ENCODE data around the gene PARP8. TPM values are rescaled to one million over a fixed set of nuclear protein-coding genes. Genes with fewer than 3 reads are reported as not detected.

PARP8 gene
- total RNA-seq, 2 experiments from 2014 or later = 36.8 to 39.2 TPM

- POLR2A ChIA-PET = interaction anchor here (1.7 kb wide), 1 partner anchor 15 kb away, joined by 3 read pairs; no protein-coding TSS in a partner anchor
- H3K9me3 ChIP-seq (ENCODE audit: low read length) = no peaks in the 10 kb centered on the region; the same call in 1 of the 2 replicates
- peaks cover 24% of the 10 kb centered on the region; the same call in 1 of the 2 replicates for H3K79me2 ChIP-seq (ENCODE audit: insufficient read depth, low read depth, low read length)
- intact Hi-C loops (cut with micrococcal nuclease; ENCODE audit: unreplicated experiment) = no loop called here
- peaks cover 17% of the 10 kb centered on the region for H3K4me1 ChIP-seq (ENCODE audit: insufficient read depth, low read length, poor library complexity, severe bottlenecking)
- no peak for DNase-seq (ENCODE audit: low spot score)
- no peaks in the 10 kb centered on the region for H3K9me2 ChIP-seq (ENCODE audit: insufficient read depth, low read length)
- no TSS peak for BruUV-seq (replicated peaks)
- H4K20me1 ChIP-seq (ENCODE audit: insufficient read depth, low read length) = no peaks in the 10 kb centered on the region
- CTCF ChIA-PET (ENCODE audit: unreplicated experiment) = no interaction called here
- no peak overlapping the region for H2AFZ ChIP-seq (ENCODE audit: low read length)
- no peak overlapping the region for H3K27ac ChIP-seq (ENCODE audit: low read depth, low read length, poor library complexity, severe bottlenecking)
- peaks cover 9% of the 10 kb centered on the region; the same call in 1 of the 2 replicates for H3K36me3 ChIP-seq (ENCODE audit: insufficient read depth, low read length)
- no peak for TF ChIP-seq EZH2phosphoT487 (IDR thresholded peaks at IDR 0.05; ENCODE audit: borderline replicate concordance, low read depth, low read length)
- TF ChIP-seq, protein P1, sequence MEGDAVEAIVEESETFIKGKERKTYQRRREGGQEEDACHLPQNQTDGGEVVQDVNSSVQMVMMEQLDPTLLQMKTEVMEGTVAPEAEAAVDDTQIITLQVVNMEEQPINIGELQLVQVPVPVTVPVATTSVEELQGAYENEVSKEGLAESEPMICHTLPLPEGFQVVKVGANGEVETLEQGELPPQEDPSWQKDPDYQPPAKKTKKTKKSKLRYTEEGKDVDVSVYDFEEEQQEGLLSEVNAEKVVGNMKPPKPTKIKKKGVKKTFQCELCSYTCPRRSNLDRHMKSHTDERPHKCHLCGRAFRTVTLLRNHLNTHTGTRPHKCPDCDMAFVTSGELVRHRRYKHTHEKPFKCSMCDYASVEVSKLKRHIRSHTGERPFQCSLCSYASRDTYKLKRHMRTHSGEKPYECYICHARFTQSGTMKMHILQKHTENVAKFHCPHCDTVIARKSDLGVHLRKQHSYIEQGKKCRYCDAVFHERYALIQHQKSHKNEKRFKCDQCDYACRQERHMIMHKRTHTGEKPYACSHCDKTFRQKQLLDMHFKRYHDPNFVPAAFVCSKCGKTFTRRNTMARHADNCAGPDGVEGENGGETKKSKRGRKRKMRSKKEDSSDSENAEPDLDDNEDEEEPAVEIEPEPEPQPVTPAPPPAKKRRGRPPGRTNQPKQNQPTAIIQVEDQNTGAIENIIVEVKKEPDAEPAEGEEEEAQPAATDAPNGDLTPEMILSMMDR (conservative IDR thresholded peaks at IDR 0.05; ENCODE audit: low read length) = no peak
- H3K4me3 ChIP-seq (ENCODE audit: low read depth, low read length, poor library complexity, severe bottlenecking) = no peak overlapping the region
- H3K4me2 ChIP-seq (ENCODE audit: low read length) = no peak overlapping the region
These were observed 34.3 kb downstream of the PARP8 start for GRCh38 chr5:50700706-50701105.

GRCh38 chr5:50702615-50703366, 36.4 kb downstream of the PARP8 start:
- CTCF ChIA-PET (ENCODE audit: unreplicated experiment) = no interaction called here
- no peak overlapping the region for H2AFZ ChIP-seq (ENCODE audit: low read length)
- no peaks in the 10 kb centered on the region; the same call in 1 of the 2 replicates for H3K9me3 ChIP-seq (ENCODE audit: low read length)
- BruUV-seq (replicated peaks) = no TSS peak
- peak overlapping the region; percentile 30; the same call in 1 of the 2 replicates for H3K4me2 ChIP-seq (ENCODE audit: low read length)
- no peaks in the 10 kb centered on the region for H4K20me1 ChIP-seq (ENCODE audit: insufficient read depth, low read length)
- H3K36me3 ChIP-seq (ENCODE audit: insufficient read depth, low read length) = peaks cover 9% of the 10 kb centered on the region; the same call in 1 of the 2 replicates
- TF ChIP-seq, protein P1 (conservative IDR thresholded peaks at IDR 0.05; ENCODE audit: low read length) = no peak
- no peak for TF ChIP-seq EZH2phosphoT487 (IDR thresholded peaks at IDR 0.05; ENCODE audit: borderline replicate concordance, low read depth, low read length)
- intact Hi-C loops (cut with micrococcal nuclease; ENCODE audit: unreplicated experiment) = no loop called here
- no peak overlapping the region for H3K4me3 ChIP-seq (ENCODE audit: low read depth, low read length, poor library complexity, severe bottlenecking)
- H3K4me1 ChIP-seq (ENCODE audit: insufficient read depth, low read length, poor library complexity, severe bottlenecking) = peaks cover 17% of the 10 kb centered on the region
- DNase-seq (ENCODE audit: low spot score) = peak; percentile 51
- peaks cover 24% of the 10 kb centered on the region; the same call in 1 of the 2 replicates for H3K79me2 ChIP-seq (ENCODE audit: insufficient read depth, low read depth, low read length)
- POLR2A ChIA-PET = interaction anchor here (1.7 kb wide), 1 partner anchor 8 kb away, joined by 5 read pairs; no protein-coding TSS in a partner anchor
- no peak overlapping the region for H3K27ac ChIP-seq (ENCODE audit: low read depth, low read length, poor library complexity, severe bottlenecking)
- H3K9me2 ChIP-seq (ENCODE audit: insufficient read depth, low read length) = no peaks in the 10 kb centered on the region

DNA sequence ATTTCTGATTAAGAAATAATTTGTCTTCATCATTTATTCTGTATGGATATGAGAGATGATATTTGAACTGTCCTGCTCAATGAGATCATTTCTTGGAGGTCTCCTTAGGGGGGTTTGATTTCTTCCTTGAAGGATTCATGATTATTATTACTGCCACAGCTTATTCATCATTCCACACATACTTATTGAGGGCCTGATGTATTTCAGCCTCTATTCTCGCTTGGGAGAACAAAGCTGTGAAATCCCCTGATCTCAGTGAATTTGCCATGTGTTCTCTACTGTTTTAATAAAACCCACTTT, 36.9 kb downstream of the PARP8 start:
- TF ChIP-seq, protein P1 (conservative IDR thresholded peaks at IDR 0.05; ENCODE audit: low read length) = no peak
- no peak for TF ChIP-seq EZH2phosphoT487 (IDR thresholded peaks at IDR 0.05; ENCODE audit: borderline replicate concordance, low read depth, low read length)
- intact Hi-C loops (cut with micrococcal nuclease; ENCODE audit: unreplicated experiment) = no loop called here
- H4K20me1 ChIP-seq (ENCODE audit: insufficient read depth, low read length) = no peaks in the 10 kb centered on the region
- H3K4me2 ChIP-seq (ENCODE audit: low read length) = no peak overlapping the region
- H3K9me3 ChIP-seq (ENCODE audit: low read length) = no peaks in the 10 kb centered on the region; the same call in 1 of the 2 replicates
- ChIA-PET CTCF (ENCODE audit: unreplicated experiment) (no interaction called here), POLR2A (no interaction called here)
- peaks cover 17% of the 10 kb centered on the region for H3K4me1 ChIP-seq (ENCODE audit: insufficient read depth, low read length, poor library complexity, severe bottlenecking)
- H3K36me3 ChIP-seq (ENCODE audit: insufficient read depth, low read length) = peaks cover 9% of the 10 kb centered on the region; the same call in 1 of the 2 replicates
- no peak overlapping the region for H3K27ac ChIP-seq (ENCODE audit: low read depth, low read length, poor library complexity, severe bottlenecking)
- H3K79me2 ChIP-seq (ENCODE audit: insufficient read depth, low read depth, low read length) = peaks cover 26% of the 10 kb centered on the region; the same call in 1 of the 2 replicates
- H3K4me3 ChIP-seq (ENCODE audit: low read depth, low read length, poor library complexity, severe bottlenecking) = no peak overlapping the region
- DNase-seq (ENCODE audit: low spot score) = no peak
- no peaks in the 10 kb centered on the region for H3K9me2 ChIP-seq (ENCODE audit: insufficient read depth, low read length)
- H2AFZ ChIP-seq (ENCODE audit: low read length) = no peak overlapping the region
- no TSS peak for BruUV-seq (replicated peaks)

Data from OCI-LY7 (cell line).